A549 treated with DMSO at 1 μM for 4 hours (cell line): ENCODE results near the gene KLK5. TPM values are rescaled to one million over a fixed set of nuclear protein-coding genes. Genes with fewer than 3 reads are reported as not detected.

ENCODE experiments used
- total RNA-seq: library from RNA; stranded (reverse); fragments of 200-300 nt; extraction: Qiagen RNA extraction; gene quantifications from 5 replicates; pipeline ENCODE4 v1.2.3, GENCODE V29; 2022; ENCODE audit warnings: low read depth

KLK5 gene, protein sequence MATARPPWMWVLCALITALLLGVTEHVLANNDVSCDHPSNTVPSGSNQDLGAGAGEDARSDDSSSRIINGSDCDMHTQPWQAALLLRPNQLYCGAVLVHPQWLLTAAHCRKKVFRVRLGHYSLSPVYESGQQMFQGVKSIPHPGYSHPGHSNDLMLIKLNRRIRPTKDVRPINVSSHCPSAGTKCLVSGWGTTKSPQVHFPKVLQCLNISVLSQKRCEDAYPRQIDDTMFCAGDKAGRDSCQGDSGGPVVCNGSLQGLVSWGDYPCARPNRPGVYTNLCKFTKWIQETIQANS
- 0.08 TPM in 1 of 5 replicates, not detected in the others for total RNA-seq

DNA sequence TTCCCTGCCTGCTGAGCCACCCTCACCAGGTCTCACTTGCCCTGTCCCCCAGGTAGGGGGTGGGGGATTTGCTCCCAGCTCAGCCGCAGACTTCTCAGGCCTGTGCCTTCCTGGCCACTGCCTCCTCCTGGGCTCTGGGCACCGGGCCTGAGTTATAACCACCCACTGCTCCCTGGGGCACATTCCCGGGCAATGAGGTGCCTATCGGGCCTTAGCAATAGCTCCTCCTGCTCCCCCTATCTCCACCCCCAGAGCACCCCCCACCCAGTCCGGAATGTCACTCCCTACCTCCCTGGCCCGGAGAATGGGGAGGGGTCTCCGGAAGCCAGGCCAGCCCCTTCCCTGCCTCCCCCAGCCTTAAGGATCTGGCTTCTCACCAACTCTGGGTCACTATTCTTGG lies at the start of gene KLK5:
KLK5 (minus strand) TSS at position 129 of the 400 bp plus-strand sequence. CDS start 381 bp downstream, outside the sequence.

DNA sequence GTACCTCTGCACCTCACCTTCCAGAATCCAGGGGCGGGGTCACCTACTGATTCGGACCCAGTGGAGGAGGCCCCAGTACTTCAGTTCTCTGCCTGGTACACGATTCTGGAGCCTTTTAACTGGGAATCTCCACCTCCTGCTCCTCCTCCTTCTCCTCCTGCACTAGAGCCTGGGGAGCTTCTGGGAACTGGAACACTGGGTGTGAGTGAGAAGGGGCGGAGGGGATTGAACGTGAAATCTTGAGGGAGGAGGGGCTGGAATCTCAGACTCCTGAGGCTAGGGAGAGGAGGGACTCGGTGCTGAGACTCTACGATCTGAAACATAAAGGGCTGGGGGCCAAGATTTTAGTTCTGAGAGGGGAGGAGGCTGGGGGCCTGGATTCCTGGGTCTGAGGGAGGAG lies 48.7 kb upstream of the KLK5 start, which contains the start of gene KLK8:
KLK8 (minus strand) TSS at position 90 of the 400 bp plus-strand sequence. CDS start 437 bp downstream, outside the sequence.

DNA sequence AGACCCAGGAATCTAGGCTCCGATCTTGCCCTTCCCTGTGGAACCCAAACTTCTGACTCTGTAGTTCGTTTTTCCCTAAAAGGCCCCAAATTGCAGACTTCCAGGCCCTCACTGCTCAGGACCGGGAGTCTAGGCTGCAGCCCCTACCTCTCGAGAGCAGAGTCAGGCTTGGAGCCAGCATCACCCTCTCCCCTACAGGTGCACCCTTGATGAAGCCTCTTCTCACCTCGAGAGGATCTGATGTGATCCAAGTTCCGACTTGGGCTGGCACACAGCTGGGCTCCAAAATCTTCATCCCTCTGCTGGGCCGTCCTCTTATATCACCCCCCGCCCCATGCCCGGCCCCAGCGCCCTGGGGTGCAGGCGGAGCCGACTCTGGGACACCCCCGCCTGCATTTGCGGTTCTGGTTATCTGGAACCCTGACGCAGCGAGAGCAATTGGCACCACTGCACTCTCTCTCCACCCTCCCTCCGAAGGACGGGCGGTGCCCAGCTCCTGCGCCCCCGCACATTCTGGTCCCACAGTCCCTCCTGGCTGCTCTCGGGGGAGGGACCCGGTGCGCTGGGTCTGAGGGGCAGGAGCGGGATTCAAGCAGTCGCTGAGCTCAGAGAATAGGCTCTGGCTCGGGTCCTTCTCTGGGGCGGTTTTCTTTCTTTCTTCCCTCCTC lies 30.9 kb upstream of the KLK5 start, which contains the start of gene KLK7:
KLK7 (minus strand) TSS at position 293 of the 668 bp plus-strand sequence. CDS start 1,518 bp downstream, outside the sequence.

DNA sequence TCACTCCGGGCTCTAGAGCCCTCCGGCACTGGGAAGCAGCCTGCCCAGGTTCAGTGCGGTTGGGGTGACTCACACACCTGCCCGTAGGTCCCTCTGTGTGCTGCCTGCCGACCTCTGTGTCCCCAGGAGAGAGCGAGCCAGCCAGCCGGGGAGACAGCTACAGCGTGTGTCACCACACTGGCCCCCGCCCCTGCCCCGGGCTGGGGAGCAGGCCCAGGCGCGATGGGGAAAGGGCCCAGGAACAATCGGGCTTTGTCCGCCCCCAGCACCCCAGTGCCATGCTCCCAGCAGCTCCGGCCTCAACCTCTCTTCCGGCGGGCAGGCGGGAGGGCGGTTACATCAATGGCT lies 16.5 kb upstream of the KLK5 start, which contains the start of gene KLK6:
KLK6 (minus strand) TSS at position 179 of the 348 bp plus-strand sequence. CDS start 1,487 bp downstream, outside the sequence.

DNA sequence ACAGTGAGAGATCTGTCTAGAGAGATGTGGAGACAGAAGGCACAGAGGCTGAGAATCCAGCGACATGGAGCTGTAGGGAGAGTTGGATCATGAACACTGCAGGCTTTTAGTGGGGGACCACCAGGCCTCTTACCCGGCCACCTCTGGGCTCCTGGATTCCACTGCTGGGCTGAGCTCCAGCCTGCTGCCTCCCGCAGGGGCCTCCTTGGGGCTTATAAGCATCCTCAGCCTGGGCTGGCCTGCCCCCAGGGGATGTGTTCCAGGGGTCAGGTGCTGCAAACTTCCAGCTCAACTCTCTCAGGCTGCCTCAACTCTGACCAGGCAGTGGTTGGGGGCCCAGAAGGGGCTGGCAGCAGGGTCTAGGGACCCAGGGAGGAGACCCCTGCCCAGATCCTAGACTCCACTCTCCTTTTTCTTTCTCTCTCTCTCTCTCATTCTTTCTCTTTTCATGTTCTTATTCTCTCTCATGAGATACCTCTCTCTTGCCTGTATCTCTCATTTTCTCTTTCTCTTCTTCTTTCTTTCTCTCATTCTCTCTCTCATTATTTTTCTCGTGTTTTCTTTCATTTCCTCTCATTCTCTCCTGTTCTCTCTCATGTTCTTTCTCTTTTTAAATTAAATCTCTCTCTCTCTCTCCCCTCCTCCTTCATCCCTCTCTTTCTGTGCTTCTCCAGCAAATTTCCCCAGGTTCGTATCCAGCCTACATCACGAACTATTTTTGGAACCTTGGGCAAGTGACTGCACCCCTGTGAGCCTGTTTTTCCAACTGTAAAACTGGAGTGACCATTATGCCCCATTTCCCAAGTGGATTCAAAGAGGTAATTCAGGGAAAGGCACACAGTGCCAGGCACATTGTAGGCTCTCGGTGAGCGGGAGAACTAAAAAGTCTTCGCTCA lies 41.4 kb downstream of the KLK5 start, which contains the start of gene KLK4:
KLK4 (minus strand) TSS at position 190 of the 896 bp plus-strand sequence. CDS start 657 bp downstream, outside the sequence.

Other genes with a start within 250 kb of the KLK5 start
- 0.07 to 0.52 TPM (median 0.22 TPM) in 5 replicates for gene SHANK1, start 233.2 kb downstream of the KLK5 start, total RNA-seq
- 6.4 to 10.5 TPM (median 9.0 TPM) in 5 replicates for gene CLEC11A, start 229.7 kb downstream of the KLK5 start, total RNA-seq
- gene GPR32, start 182.6 kb downstream of the KLK5 start, total RNA-seq, result not detected in 5 replicates
- gene ACP4, start 162.6 kb downstream of the KLK5 start, total RNA-seq, result not detected in 5 replicates
- gene KLK1, start 129.3 kb downstream of the KLK5 start, total RNA-seq, result 0.11 to 0.13 TPM in 2 of 5 replicates, not detected in the others
- not detected in 5 replicates for gene KLK15, start 119.5 kb downstream of the KLK5 start, total RNA-seq
- not detected in 5 replicates for gene KLK3, start 98.1 kb downstream of the KLK5 start, total RNA-seq
- gene KLK2, start 79.6 kb downstream of the KLK5 start, total RNA-seq, result 0.09 to 0.17 TPM in 2 of 5 replicates, not detected in the others
- gene KLK4, start 41.6 kb downstream of the KLK5 start, total RNA-seq, result 0.07 to 0.17 TPM (median 0.09 TPM) in 3 of 5 replicates, not detected in the others
- gene KLK6, start 16.6 kb upstream of the KLK5 start, total RNA-seq, result 0.19 to 0.51 TPM (median 0.29 TPM) in 5 replicates
- not detected in 5 replicates for gene KLK7, start 30.9 kb upstream of the KLK5 start, total RNA-seq
- not detected in 5 replicates for gene KLK8, start 48.6 kb upstream of the KLK5 start, total RNA-seq
- gene KLK10, start 66.7 kb upstream of the KLK5 start, total RNA-seq, result 0.25 to 0.40 TPM (median 0.34 TPM) in 5 replicates
- gene KLK11, start 73.6 kb upstream of the KLK5 start, total RNA-seq, result not detected in 5 replicates
- not detected in 5 replicates for gene KLK12, start 82.0 kb upstream of the KLK5 start, total RNA-seq
- gene KLK13, start 112.1 kb upstream of the KLK5 start, total RNA-seq, result 0.14 to 0.37 TPM in 2 of 5 replicates, not detected in the others
- gene KLK14, start 129.8 kb upstream of the KLK5 start, total RNA-seq, result 0.25 to 0.67 TPM (median 0.45 TPM) in 5 replicates
- gene CTU1, start 155.4 kb upstream of the KLK5 start, total RNA-seq, result 3.7 to 14.1 TPM (median 12.7 TPM) in 5 replicates
- 0.07 to 0.18 TPM in 2 of 5 replicates, not detected in the others for gene SIGLEC9, start 171.9 kb upstream of the KLK5 start, total RNA-seq
- not detected in 5 replicates for gene SIGLEC7, start 189.3 kb upstream of the KLK5 start, total RNA-seq